H1 (cell line): ENCODE data around the gene LPP. TPM values are rescaled to one million over a fixed set of nuclear protein-coding genes. Genes with fewer than 3 reads are reported as not detected.

Experiments
- CHD7 ChIP-seq: fragments of 300-600 bp; sonication (generic); IDR thresholded peaks from 2 replicates; pipeline ENCODE4 v1.7.1; 2012; ENCODE audit warnings: low read length, moderate library complexity, mild to moderate bottlenecking, inconsistent platforms; ENCODE audit not compliant: insufficient replicate concordance
- SP2 ChIP-seq: IDR thresholded peaks from 2 replicates; pipeline ENCODE4 v1.6.1; 2012; ENCODE audit warnings: mild to moderate bottlenecking, low read length, inconsistent platforms
- polyA plus RNA-seq, 7 experiments: library from polyadenylated mRNA; depleted of rRNA in 3 of 7; stranded (reverse) in 5 of 7; unstranded in 2 of 7; fragments of >200 nt in 5 of 7; fragments of 200-250 nt in 2 of 7; gene quantifications; 1 replicate in 5 of 7; 2 replicates in 1 of 7; 4 replicates in 1 of 7; pipeline versions ENCODE4 v1.2.1 to v1.2.3, GENCODE V29; 2011 to 2013; ENCODE audit warnings: missing spikeins in 2 of 7, mixed read lengths in 2 of 7
- total RNA-seq: library from RNA; stranded (reverse); fragmentation: NEBNext Ultra II Directional; extraction: Animal tissue kit (Norgen Biotek cat#: 25700); gene quantifications from 2 replicates; pipeline ENCODE4 v1.2.1, GENCODE V29; 2021

LPP gene
- total and polyA plus RNA-seq, 2 of the 8 experiments (the other 6 are each of a cell fraction or from before 2014, with no cell fraction given), result 10.0 to 53.3 TPM

- TF ChIP-seq CHD7 (no peak), SP2 (no peak)
- TF ChIP-seq, all 59 proteins: peak for 0
These were observed 318.4 kb downstream of the LPP start (continued) for GRCh38 chr3:188472336-188472735.
